Mucosa of descending colon (tissue), 3 donors: ENCODE measurements around the gene MCFD2. TPM values are rescaled to one million over a fixed set of nuclear protein-coding genes. Genes with fewer than 3 reads are reported as not detected.

Experiments
- ATAC-seq: fragments of 200-7000 bp; cut with Tn5 transposase; one replicate; pipeline ENCODE4 v1.9.1; 2020; ENCODE audit warnings: mild to moderate bottlenecking, moderate library complexity
- DNase-seq, 3 donors: peaks; one replicate each; pipeline ENCODE4 v3.0.0-alpha.2; 2020
- H3K36me3 ChIP-seq: fragments of 200-600 bp; one replicate; pipeline ENCODE4 v1.8.0; 2021; ENCODE audit warnings: low read depth, mild to moderate bottlenecking
- H3K4me1 ChIP-seq: fragments of 200-600 bp; one replicate; pipeline ENCODE4 v1.8.0; 2021; ENCODE audit warnings: low read depth, mild to moderate bottlenecking
- H3K4me3 ChIP-seq: fragments of 200-600 bp; one replicate; pipeline ENCODE4 v1.8.0; 2021; ENCODE audit warnings: mild to moderate bottlenecking
- H3K9me3 ChIP-seq: fragments of 200-600 bp; one replicate; pipeline ENCODE4 v1.8.0; 2021; ENCODE audit warnings: mild to moderate bottlenecking
- CTCF ChIP-seq: fragments of 200-600 bp; IDR thresholded peaks from one replicate; pipeline ENCODE4 v1.8.0; 2022; ENCODE audit warnings: antibody characterized with exemption, mild to moderate bottlenecking
- intact Hi-C, 2 donors: fragments of 100-400 bp; cut with DNase I in 1 of 2; cut with micrococcal nuclease in 1 of 2; formaldehyde crosslinking; loops; one replicate each; pipeline versions ENCODE4 v1.11.0 to v1.11.1; 2022; cut with DNase I, micrococcal nuclease
- total RNA-seq, 3 donors: library from RNA; stranded (reverse); fragmentation: NEBNext Ultra II Directional in 2 of 3; extraction: Animal tissue kit (Norgen Biotek cat#: 25700) in 2 of 3; gene quantifications; one replicate each; pipeline versions ENCODE4 v1.2.1 to v1.2.4, GENCODE V29; 2021 to 2023
- donor health status: DM: no; HTN: no; CAD: no; lungs with moderate emphysema.
- donor health status: DM: no; HTN: no; CAD: no.
- donor health status: DM: no; HTN: yes; CAD: no.

The MCFD2 gene
- total RNA-seq, 3 donors from 2014 or later = 34.7 to 77.3 (median 49.5) TPM

- Histone ChIP-seq H3K4me3 (no peak overlapping the region), H3K4me1 (no peaks in the 10 kb centered on the region), H3K36me3 (no peaks in the 10 kb centered on the region), H3K9me3 (no peaks in the 10 kb centered on the region)
- ATAC-seq (peak; percentile 54), DNase-seq (no peak)
- intact Hi-C loops = no loop called here
- TF ChIP-seq CTCF = no peak
Measured at GRCh38 chr2:46857871-46858701, 57.5 kb downstream of the MCFD2 start.

- intact Hi-C loops = no loop called here
- H3K4me1 ChIP-seq = no peaks in the 10 kb centered on the region
- no peak for DNase-seq
Measured at GRCh38 chr2:46856336-46856735, 59.3 kb downstream of the MCFD2 start.

GRCh38 chr2:46855805-46856204 lies 59.8 kb downstream of the MCFD2 start:
- DNase-seq (no peak), ATAC-seq (no peak)
- Histone ChIP-seq H3K9me3 (no peaks in the 10 kb centered on the region), H3K4me1 (peaks cover under 1% of the 10 kb centered on the region), H3K36me3 (no peaks in the 10 kb centered on the region), H3K4me3 (no peak overlapping the region)
- intact Hi-C loops = no loop called here
- no peak for TF ChIP-seq CTCF

More at GRCh38 chr2:46856336-46856735, 59.3 kb downstream of the MCFD2 start:
- Histone ChIP-seq H3K9me3 (no peaks in the 10 kb centered on the region), H3K4me3 (no peak overlapping the region), H3K36me3 (no peaks in the 10 kb centered on the region)
- TF ChIP-seq CTCF = no peak
- ATAC-seq = no peak

GRCh38 chr2:46854260-46854659 lies 61.3 kb downstream of the MCFD2 start:
- Histone ChIP-seq H3K4me3 (no peak overlapping the region), H3K9me3 (no peaks in the 10 kb centered on the region), H3K4me1 (peaks cover 16% of the 10 kb centered on the region), H3K36me3 (no peaks in the 10 kb centered on the region)
- intact Hi-C loops = no loop called here
- ATAC-seq (no peak), DNase-seq (no peak)
- TF ChIP-seq CTCF = no peak

- H3K4me1 ChIP-seq = peaks cover 33% of the 10 kb centered on the region
- ATAC-seq (no peak), DNase-seq (no peak)
- no peaks in the 10 kb centered on the region for H3K36me3 ChIP-seq
- H3K4me3 ChIP-seq = no peak overlapping the region
- intact Hi-C loops = no loop called here
- no peaks in the 10 kb centered on the region for H3K9me3 ChIP-seq
- TF ChIP-seq CTCF = no peak
Measured at GRCh38 chr2:46852598-46852997, 63.0 kb downstream of the MCFD2 start.
